ENCODE data around the gene TEX50. TPM values are rescaled to one million over a fixed set of nuclear protein-coding genes. Genes with fewer than 3 reads are reported as not detected.
"Not testable (repeated sequence)": the region's sequence is repeated elsewhere in the genome, so short reads cannot be mapped to it uniquely, and the experiment has no call there.

The TEX50 gene
- total RNA-seq (not detected), polyA plus RNA-seq (not detected)

GRCh38 chr1:173635116-173635515, at the start of gene TEX50:
Gene TEX50, plus strand, starts transcription at chr1:173635338. Its CDS starts 184 bp downstream, at chr1:173635522.
- Histone ChIP-seq H3K27ac (ENCODE audit: low read depth) (no peak within 1 kb of the TSS), H3K4me3 (ENCODE audit: low read depth, low read length) (no peak within 1 kb of the TSS), H3K4me1 (ENCODE audit: insufficient read depth) (no peaks in the 10 kb centered on the region), H3K36me3 (ENCODE audit: insufficient read depth) (no peaks in the 10 kb centered on the region)
- WGBS: 81% methylated on average over 1 of the region's 1 CpG
- no peak for DNase-seq (ENCODE audit: extremely low spot score)

- no peak for DNase-seq (ENCODE audit: extremely low spot score)
- Histone ChIP-seq H3K27ac (ENCODE audit: low read depth) (no peak overlapping the region), H3K4me1 (ENCODE audit: insufficient read depth) (no peaks in the 10 kb centered on the region), H3K36me3 (ENCODE audit: insufficient read depth) (no peaks in the 10 kb centered on the region), H3K4me3 (ENCODE audit: low read depth, low read length) (no peak overlapping the region)
- WGBS: 52% methylated on average over 1 of the region's 1 CpG
Measured at GRCh38 chr1:173590557-173590956, 44.6 kb upstream of the TEX50 start.

- not testable (repeated sequence) for H3K4me1 ChIP-seq (ENCODE audit: insufficient read depth); H3K36me3 ChIP-seq (ENCODE audit: insufficient read depth); DNase-seq (ENCODE audit: extremely low spot score); H3K27ac ChIP-seq (ENCODE audit: low read depth); H3K4me3 ChIP-seq (ENCODE audit: low read depth, low read length)
- WGBS: 77% methylated on average over 5 of the region's 5 CpGs
Measured at GRCh38 chr1:173591138-173591537, 44.0 kb upstream of the TEX50 start.

GRCh38 chr1:173596097-173596825, 38.9 kb upstream of the TEX50 start:
- 88% methylated on average over 3 of the region's 3 CpGs for WGBS
- no peak overlapping the region for H3K4me3 ChIP-seq (ENCODE audit: low read depth, low read length)

GRCh38 chr1:173601588-173601987, 33.5 kb upstream of the TEX50 start:
- WGBS: 94% methylated on average over 2 of the region's 2 CpGs
- Histone ChIP-seq H3K4me1 (ENCODE audit: insufficient read depth) (no peaks in the 10 kb centered on the region), H3K36me3 (ENCODE audit: insufficient read depth) (no peaks in the 10 kb centered on the region), H3K4me3 (ENCODE audit: low read depth, low read length) (no peak overlapping the region), H3K27ac (ENCODE audit: low read depth) (no peak overlapping the region)
- DNase-seq (ENCODE audit: extremely low spot score): no peak

More at GRCh38 chr1:173596097-173596825, 38.9 kb upstream of the TEX50 start:
- no peaks in the 10 kb centered on the region for H3K36me3 ChIP-seq (ENCODE audit: insufficient read depth)
- no peaks in the 10 kb centered on the region for H3K4me1 ChIP-seq (ENCODE audit: insufficient read depth)
- no peak for DNase-seq (ENCODE audit: extremely low spot score)
- no peak overlapping the region for H3K27ac ChIP-seq (ENCODE audit: low read depth)

GRCh38 chr1:173603056-173603591, 32.0 kb upstream of the TEX50 start, which contains the start of gene SLC9C2:
Gene SLC9C2, minus strand, starts transcription at chr1:173603072. Its CDS starts 1,296 bp downstream, at chr1:173601776.
- DNase-seq (ENCODE audit: extremely low spot score): no peak
- Histone ChIP-seq H3K27ac (ENCODE audit: low read depth) (no peak within 1 kb of the TSS), H3K36me3 (ENCODE audit: insufficient read depth) (no peaks in the 10 kb centered on the region), H3K4me3 (ENCODE audit: low read depth, low read length) (no peak within 1 kb of the TSS), H3K4me1 (ENCODE audit: insufficient read depth) (no peaks in the 10 kb centered on the region)
- 18% methylated on average over 5 of the region's 5 CpGs for WGBS

GRCh38 chr1:173608503-173609216, 26.5 kb upstream of the TEX50 start:
- WGBS: 78% methylated on average over 4 of the region's 4 CpGs

GRCh38 chr1:173613086-173613485, 22.1 kb upstream of the TEX50 start:
- WGBS: 93% methylated on average over 32 of the region's 32 CpGs
- not testable (repeated sequence) for DNase-seq (ENCODE audit: extremely low spot score)

More at GRCh38 chr1:173608503-173609216, 26.5 kb upstream of the TEX50 start:
- H3K27ac ChIP-seq (ENCODE audit: low read depth): no peak overlapping the region
- H3K4me1 ChIP-seq (ENCODE audit: insufficient read depth): no peaks in the 10 kb centered on the region
- no peak overlapping the region for H3K4me3 ChIP-seq (ENCODE audit: low read depth, low read length)
- H3K36me3 ChIP-seq (ENCODE audit: insufficient read depth): no peaks in the 10 kb centered on the region
- no peak for DNase-seq (ENCODE audit: extremely low spot score)

GRCh38 chr1:173616859-173617258, 18.3 kb upstream of the TEX50 start:
- Histone ChIP-seq H3K36me3 (ENCODE audit: insufficient read depth) (no peaks in the 10 kb centered on the region), H3K4me1 (ENCODE audit: insufficient read depth) (no peaks in the 10 kb centered on the region), H3K27ac (ENCODE audit: low read depth) (no peak overlapping the region), H3K4me3 (ENCODE audit: low read depth, low read length) (no peak overlapping the region)
- WGBS: 92% methylated on average over 4 of the region's 4 CpGs
- DNase-seq (ENCODE audit: extremely low spot score): no peak

More at GRCh38 chr1:173613086-173613485, 22.1 kb upstream of the TEX50 start:
- H3K4me3 ChIP-seq (ENCODE audit: low read depth, low read length); H3K36me3 ChIP-seq (ENCODE audit: insufficient read depth); H3K4me1 ChIP-seq (ENCODE audit: insufficient read depth); H3K27ac ChIP-seq (ENCODE audit: low read depth): not testable (repeated sequence)

- Histone ChIP-seq H3K4me3 (ENCODE audit: low read depth, low read length) (no peak overlapping the region), H3K36me3 (ENCODE audit: insufficient read depth) (no peaks in the 10 kb centered on the region), H3K4me1 (ENCODE audit: insufficient read depth) (no peaks in the 10 kb centered on the region), H3K27ac (ENCODE audit: low read depth) (no peak overlapping the region)
- DNase-seq (ENCODE audit: extremely low spot score): no peak
Measured at GRCh38 chr1:173627269-173627668, 7.9 kb upstream of the TEX50 start.

GRCh38 chr1:173628888-173629287, 6.2 kb upstream of the TEX50 start:
- H3K36me3 ChIP-seq (ENCODE audit: insufficient read depth): no peaks in the 10 kb centered on the region
- WGBS: 77% methylated on average over 3 of the region's 3 CpGs
- H3K27ac ChIP-seq (ENCODE audit: low read depth): no peak overlapping the region
- H3K4me1 ChIP-seq (ENCODE audit: insufficient read depth): no peaks in the 10 kb centered on the region
- H3K4me3 ChIP-seq (ENCODE audit: low read depth, low read length): no peak overlapping the region
- DNase-seq (ENCODE audit: extremely low spot score): no peak

- not testable (repeated sequence) for DNase-seq (ENCODE audit: extremely low spot score); H3K4me3 ChIP-seq (ENCODE audit: low read depth, low read length)
- 92% methylated on average over 6 of the region's 6 CpGs for WGBS
Measured at GRCh38 chr1:173637236-173638042, 2.3 kb downstream of the TEX50 start.

More at GRCh38 chr1:173637236-173638042, 2.3 kb downstream of the TEX50 start:
- not testable (repeated sequence) for H3K4me1 ChIP-seq (ENCODE audit: insufficient read depth); H3K36me3 ChIP-seq (ENCODE audit: insufficient read depth); H3K27ac ChIP-seq (ENCODE audit: low read depth)

Data from urinary bladder (tissue), 4 donors.